Measurements from ENCODE around the gene SPATA46. TPM values are rescaled to one million over a fixed set of nuclear protein-coding genes. Genes with fewer than 3 reads are reported as not detected.

Gene SPATA46
- total RNA-seq, 1 donor from 2014 or later, result not detected

Other genes starting within 250 kb of the SPATA46 start
- gene C1orf226, start 4.9 kb upstream of the SPATA46 start, total RNA-seq, result 0.17 and 2.6 TPM in 2 replicates
- not detected in 2 replicates for gene SH2D1B, start 35.3 kb upstream of the SPATA46 start, total RNA-seq
- 83.6 and 108 TPM in 2 replicates for gene UHMK1, start 121.0 kb upstream of the SPATA46 start, total RNA-seq
- gene UAP1, start 184.9 kb upstream of the SPATA46 start, total RNA-seq, result 55.3 and 155 TPM in 2 replicates